IPS-15b (cell line): ENCODE results near the gene VSTM2L.

Source experiments
- H3K27me3 ChIP-seq: one replicate; pipeline ENCODE4 v1.6.1; 2013; ENCODE audit warnings: low read length; ENCODE audit not compliant: control insufficient read depth, insufficient read depth
- H3K36me3 ChIP-seq: one replicate; pipeline ENCODE4 v1.6.1; 2013; ENCODE audit warnings: low read length; ENCODE audit not compliant: control insufficient read depth, insufficient read depth
- H3K4me1 ChIP-seq: one replicate; pipeline ENCODE4 v1.6.1; 2013; ENCODE audit warnings: mild to moderate bottlenecking, low read length; ENCODE audit not compliant: control insufficient read depth, insufficient read depth
- H3K4me3 ChIP-seq: one replicate; pipeline ENCODE4 v1.5.1; 2013; ENCODE audit warnings: low read depth, low read length
- H3K9ac ChIP-seq: one replicate; pipeline ENCODE4 v1.6.1; 2013; ENCODE audit warnings: low read depth, mild to moderate bottlenecking, low read length
- H3K9me3 ChIP-seq: one replicate; pipeline ENCODE4 v1.6.1; 2013; ENCODE audit warnings: mild to moderate bottlenecking, low read length; ENCODE audit not compliant: control insufficient read depth, insufficient read depth

The VSTM2L gene

GRCh38 chr20:37992802-37993409 is 90.0 kb downstream of the VSTM2L start:
- H3K4me1 ChIP-seq: peaks cover 4% of the 10 kb centered on the region
- no peak overlapping the region for H3K9ac ChIP-seq
- no peak overlapping the region for H3K4me3 ChIP-seq
- no peaks in the 10 kb centered on the region for H3K27me3 ChIP-seq
- H3K9me3 ChIP-seq: no peaks in the 10 kb centered on the region
- peaks cover 27% of the 10 kb centered on the region for H3K36me3 ChIP-seq

GRCh38 chr20:37994512-37994911 is 91.6 kb downstream of the VSTM2L start:
- H3K36me3 ChIP-seq: peaks cover 38% of the 10 kb centered on the region
- no peak overlapping the region for H3K4me3 ChIP-seq
- no peaks in the 10 kb centered on the region for H3K27me3 ChIP-seq
- no peaks in the 10 kb centered on the region for H3K9me3 ChIP-seq
- peaks cover 4% of the 10 kb centered on the region for H3K4me1 ChIP-seq
- no peak overlapping the region for H3K9ac ChIP-seq
